Stimulated activated CD8-positive, alpha-beta memory T cell treated with anti-CD3 and anti-CD28 coated beads, Interleukin-7, amount 100 ng/mL, for 24 hours (primary cell): ENCODE measurements around the gene ARHGAP8.

Experiments
- DNase-seq: peaks from one replicate; pipeline ENCODE4 v3.0.0-alpha.2; 2020; ENCODE audit warnings: low read depth

The ARHGAP8 gene

DNA sequence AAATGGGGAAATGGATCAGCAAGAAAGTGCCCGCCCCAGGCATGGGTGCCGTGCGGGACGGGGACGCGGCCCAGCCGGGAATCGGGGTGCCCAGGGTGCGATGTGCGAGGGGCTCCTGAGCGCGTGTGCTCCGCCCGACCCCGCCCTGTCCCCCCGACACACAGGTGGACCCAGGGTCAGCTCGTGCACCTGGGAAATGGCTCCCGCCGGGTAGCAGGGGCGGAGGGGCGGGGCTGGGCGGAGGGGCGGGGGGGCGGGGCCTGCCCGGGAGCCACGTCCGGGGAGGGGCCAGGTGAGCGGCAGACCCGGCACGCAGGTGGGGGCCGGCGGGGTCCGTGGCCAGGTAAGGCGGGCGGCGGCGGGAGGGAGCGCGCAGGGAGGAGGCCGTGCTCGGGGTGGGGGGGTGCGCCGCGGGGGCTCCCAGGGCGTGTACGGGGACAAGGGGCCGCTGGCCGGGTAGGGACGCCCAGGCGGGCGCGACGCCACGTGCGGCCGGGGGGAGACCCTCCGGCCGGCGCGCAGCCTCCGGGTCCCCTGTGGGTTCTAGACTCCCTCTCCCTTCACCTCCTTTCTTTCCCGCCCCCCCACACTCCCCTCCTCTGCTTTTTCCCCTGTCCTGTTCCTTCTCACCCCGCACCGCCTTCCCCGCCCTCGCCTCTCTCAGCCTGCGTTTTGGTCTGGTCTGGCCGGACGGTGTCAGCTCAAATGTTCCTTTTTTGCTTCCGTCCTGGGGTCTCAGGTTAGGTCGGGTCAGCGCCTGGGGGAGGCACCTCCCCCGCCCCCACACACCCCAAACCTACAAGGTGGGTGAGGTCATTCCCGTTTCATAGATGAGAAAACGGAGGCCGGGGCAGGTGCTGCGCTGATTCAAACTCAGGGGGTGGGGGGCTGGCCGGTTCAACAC is at the start of gene ARHGAP8:
Gene ARHGAP8, plus strand, starts transcription at position 291 of the 904 bp plus-strand sequence. CDS start 33,953 bp downstream, outside the sequence.
- no peak for DNase-seq

DNA sequence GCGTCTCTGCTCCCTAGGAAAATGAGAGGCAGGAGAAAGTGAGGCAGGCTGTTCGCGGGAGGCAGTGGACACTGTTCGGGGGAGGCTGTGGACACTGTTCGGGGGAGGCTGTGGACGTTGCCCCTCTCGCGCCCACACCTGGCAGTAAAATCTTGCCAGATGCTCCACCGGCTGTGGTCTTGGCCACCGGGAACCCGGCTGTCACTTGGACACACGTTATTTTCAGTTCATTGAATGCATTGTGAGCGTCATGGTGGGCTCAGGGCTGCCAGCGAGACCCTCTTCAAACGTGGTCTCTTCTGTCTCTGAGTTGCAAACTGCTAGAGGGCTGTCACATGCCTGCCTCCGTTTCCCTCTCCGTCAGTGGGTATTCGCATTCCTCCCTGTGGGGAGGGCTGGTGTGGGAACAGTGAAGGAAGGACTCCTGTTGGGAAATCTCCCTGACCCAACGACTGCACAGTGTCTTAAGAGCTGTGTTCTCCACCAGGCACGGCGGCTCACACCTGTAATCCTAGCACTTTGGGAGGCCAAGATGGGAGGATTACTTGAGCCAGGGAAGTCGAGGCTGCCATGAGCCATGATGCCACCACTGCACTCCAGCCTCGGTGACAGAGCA is 49.0 kb upstream of the ARHGAP8 start:
- DNase-seq = no peak

DNA sequence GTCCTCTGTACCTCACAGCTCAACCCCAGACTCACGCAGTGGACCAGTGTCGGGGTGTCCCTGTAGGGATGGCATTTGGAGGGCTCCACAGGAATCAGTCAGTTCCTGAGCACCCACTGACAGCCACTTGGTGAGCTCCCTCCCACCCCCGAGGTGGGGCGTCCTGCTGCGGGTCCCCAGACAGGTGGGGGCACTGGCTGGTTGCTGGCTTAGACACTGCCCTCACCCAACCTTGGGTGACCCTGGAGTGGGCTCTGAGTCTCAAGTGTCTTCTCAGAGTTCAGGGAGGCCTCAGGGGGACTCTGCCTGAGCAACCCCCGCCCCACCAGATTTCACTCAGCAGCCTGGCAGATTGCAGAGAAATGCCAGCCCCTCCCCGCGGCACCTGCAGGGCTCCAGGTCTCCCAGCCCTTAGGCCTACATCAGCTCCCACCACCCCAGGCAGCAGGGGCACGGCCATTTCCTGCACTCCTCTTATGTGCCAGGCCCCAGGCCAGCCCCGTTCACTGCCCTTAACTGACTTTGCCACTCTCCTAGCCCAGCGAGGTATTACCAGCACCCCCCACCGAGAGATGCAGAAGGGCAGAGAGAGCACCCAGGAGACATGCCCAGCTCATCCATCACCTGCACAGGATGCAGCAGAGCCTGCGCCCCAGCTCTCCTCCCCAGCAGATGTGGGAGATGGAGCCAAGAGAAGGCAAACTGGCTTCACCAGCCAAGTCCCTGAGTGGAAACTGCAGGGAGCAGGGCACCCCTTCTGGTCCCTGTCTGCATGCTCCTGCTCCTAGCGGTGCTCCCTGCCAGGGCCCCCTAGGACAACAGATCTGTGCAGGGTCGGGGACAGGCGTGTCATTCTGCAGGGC is 48.0 kb upstream of the ARHGAP8 start:
- no peak for DNase-seq

DNA sequence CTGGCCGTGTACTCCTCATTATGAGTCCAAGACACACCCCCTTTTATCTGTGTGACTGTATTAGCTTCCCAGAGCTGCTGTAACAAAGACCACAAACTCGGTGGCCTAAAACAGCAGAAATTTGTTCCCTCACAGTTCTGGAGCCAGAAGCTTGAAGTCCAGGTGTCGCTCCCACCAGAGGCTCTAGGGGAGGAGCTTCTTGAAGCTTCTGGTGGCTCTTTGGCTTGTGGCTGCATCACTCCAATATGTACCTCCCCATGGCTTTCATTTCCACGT is 47.4 kb upstream of the ARHGAP8 start:
- DNase-seq = no peak

DNA sequence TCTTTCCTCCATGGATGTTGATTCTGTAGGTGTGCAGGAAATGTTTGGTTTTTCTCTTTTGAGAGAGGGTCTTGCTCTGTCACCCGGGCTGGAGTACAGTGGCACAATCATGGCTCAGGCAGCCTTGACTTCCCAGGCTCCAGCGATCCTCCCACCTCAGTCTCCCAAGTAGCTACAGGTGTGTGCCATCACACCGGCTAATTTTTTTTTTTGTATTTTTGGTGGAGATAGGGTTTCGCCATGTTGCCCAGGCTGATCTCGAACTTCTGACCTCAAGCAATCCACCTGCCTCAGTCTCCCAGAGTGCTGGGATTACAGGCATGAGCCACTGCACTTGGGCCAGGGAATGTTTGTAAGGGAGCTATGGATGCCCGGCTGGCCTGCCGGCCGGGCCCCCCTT is 45.9 kb upstream of the ARHGAP8 start:
- DNase-seq = no peak

DNA sequence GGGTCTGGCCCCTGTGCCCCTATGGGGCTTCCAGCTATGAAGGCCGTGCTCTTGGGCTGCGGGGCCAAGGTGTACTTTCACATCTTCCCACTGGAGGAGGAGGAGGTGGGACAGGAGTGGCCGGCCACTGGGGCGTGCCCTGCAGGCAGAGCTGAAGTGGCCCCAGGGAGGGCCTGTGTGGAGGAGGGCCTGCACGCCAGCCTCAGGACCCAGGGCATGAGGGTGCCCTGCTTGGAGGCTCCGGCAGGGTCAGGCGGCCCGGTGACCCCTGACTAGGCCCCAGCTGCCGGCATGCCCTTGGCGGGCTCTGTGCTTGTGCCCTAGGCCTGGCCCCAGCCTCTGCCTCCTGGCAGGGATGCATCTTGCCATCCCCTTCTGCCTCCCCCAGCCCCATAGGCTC is 45.2 kb upstream of the ARHGAP8 start:
- no peak for DNase-seq

DNA sequence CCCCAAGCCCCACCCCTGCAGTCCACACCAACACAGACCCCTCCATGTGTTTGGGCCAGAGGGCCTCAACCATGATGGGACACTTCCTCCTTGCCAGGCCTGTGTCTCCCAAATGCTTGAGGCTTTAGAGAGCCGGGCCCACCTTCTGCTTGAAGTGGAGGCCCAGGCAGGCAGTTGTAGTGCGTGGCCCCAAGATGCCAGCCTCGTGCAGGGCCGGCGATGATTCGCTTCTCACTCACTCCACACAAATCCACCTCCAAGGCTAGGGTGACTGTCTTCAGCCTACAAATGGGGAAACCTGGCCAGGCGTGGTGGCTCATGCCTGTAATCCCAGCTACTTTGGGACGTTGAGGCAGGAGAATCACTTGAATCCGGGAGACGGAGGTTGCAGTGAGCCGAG is 44.6 kb upstream of the ARHGAP8 start:
- no peak for DNase-seq

DNA sequence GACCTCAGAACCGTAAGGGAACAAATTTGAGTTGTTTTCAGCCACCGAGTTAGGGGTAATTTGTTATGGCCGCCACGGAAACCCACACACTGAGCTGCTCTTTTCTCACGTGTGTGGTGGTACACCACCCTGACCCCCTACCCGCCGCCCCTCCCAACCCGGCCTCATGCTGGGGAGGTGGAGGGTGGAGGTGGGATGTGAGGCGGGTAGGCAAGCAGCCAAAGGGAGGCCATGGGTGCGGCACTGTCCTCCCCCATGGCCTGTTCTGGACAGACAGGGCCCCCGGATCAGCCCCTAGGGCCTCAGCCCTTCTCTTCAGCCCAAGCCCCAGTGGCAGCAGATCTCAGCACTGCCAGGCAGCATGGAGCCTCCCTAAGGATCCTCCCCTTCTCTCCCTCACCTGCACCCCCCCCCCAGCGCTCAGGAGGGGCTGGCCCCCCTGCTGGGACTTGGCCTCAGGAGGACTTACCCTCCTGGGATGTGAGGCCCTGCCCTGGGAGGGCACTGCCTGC is 42.4 kb upstream of the ARHGAP8 start:
- no peak for DNase-seq

DNA sequence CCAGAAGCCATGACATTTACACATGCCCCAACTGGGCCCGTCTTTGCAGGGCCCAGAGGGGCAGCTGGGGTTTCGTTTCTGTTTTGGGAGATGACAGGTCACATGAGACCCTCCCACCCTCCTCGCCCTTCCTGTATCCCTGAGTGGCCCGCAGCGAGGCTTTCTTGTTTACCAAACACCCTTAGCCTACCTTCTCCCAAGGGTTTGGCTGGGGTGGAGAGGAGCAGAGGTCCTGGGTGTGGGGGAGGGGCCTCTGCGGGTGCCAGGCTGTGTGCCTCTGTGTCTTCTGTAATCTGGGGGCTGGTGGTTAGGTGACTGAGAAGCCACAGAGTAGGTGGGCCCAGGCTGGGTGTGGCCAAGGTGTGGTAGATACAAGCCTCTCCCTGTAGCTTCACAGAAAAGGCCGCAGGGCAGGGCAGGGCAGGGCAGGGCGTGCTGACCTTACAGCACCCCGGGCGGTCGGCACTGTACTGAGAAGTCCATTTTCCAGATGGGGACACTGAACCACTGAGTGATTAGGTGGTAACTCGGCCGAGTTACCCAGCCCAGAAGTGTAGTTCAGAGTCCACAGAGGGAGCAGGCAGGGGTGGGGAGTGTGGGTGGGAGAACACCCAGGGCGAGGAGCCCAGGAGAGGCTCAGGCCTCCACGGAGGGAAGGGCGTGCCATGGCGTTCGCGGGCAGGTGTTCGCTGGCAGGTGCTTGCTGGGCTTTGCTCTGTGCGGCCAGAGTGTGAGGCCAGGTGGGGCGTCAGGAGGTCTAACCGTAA is 41.7 kb upstream of the ARHGAP8 start:
- no peak for DNase-seq

DNA sequence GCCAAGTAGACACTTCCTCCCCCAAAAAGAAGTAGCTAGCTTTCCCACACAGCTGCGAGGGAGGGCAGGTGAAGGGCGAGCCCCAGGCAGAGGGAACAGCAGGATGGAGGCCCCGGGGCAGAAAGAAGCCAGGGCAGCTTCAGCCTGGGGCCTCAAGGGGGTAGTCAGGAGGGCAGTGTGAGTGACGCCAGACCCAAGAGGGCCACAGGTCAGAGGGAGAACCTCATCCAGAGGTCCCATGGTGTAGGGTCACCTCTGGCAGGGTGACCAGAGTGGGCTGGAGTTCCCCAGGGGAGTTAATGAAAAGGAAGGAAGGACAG is 41.2 kb upstream of the ARHGAP8 start:
- DNase-seq = no peak

DNA sequence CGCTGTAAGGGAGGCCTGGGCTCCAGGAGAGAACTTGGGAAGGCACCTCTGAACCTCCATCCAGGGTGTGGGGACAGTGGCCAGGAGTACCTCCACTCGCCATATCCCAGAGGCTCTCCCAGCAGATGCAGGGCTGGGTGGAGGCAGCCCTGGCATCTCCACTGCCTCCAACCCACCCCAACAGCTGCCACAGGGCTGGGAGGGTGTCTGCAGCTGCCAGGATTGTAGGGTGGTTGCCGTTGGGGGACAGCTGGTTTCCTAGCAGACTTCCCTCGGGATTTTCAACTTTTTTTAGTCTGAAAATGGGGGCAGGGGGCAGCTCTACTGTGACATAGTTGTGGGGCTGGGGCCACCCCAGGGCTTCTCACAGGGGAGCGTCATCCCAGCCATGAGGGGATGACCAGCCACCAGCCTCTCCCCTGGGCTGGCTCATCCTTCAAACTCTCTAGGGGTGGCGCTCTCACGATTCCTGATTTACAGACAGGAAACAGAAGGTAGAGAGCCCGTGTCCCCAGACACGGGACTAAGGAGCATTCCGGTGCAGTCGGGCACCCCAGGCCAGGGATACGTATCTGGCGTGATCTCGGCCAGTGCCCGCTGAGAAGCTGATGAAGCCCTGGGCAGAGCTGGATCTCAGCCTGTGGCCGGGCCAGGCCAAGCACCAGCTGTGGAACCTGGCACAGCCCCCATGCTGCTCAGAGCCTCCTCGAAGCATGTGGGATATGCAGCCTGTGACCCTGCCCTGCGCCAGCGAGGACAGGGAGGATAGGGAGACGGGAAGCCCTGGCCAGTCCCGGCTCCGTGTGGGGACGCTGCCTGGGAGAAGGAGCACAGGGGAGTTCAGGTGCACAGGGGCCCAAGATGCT is 40.5 kb upstream of the ARHGAP8 start:
- no peak for DNase-seq

DNA sequence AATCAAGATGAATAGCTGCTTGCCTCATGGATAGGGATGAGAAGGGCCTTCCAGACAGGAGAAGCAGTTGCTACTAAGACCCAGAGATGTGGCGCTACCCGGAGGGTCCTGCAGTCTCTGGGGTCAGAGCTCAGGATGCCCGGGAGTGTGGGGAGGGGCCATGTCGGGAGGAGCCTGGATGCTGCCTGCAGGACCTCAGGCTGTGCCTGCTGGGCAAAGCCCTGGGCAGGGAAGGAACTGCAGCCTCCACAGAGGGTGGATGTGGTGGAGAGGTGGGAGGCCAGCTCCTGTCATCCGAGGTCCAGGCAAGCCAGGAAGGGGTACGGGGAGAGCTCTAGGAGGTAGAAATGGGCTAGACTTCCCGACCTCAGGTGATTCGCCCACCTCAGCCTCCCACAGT is 39.4 kb upstream of the ARHGAP8 start:
- DNase-seq = no peak

DNA sequence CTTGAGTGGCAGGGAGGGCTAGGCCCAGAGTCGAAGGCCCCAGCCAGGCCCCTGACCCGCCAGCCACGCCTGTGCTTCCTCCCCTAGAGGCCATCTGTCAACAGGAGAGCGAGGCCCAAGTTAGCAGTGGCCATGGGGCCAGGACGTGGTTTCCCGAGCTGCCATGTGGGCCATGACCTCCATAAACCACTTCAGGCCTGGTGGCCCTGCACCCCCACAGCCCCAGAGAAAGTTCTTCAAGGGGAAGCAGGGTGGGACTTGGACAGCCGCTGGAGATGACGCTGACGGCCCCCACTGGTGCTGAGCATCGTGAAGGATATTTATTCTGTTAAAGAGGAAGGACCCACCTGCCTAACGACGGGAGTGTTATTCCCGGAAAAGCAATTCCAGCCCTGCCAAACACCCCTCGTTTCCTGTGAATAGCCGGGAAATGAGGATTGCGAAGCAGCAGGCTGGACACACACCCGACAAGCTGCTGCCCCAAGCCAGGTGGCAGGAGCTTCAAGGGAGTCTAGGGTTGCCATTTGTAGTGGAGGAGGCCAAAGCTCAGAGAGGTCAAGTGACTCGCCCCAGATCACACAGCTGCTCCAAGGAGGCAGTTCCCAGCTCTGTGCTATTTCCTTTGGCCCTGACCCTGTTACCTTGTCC is 37.5 kb upstream of the ARHGAP8 start:
- DNase-seq = no peak

DNA sequence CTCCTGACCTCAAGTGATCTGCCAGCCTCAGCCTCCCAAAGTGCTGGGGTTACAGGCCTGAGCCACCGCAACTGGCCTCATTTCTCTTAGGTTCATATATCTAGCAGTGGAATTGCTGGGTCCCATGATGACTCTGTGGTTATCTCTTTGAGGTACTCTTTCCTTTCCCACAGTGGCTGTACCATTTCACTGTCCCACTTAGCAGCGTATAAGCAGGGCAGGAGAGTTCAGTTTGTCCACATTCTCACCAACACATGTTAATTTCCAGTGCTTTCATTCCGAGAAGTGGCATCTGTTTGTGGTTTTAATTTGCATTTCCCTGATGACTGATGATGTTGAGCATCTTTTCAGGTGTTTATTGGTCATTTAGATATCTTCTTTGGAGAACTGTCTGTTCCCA is 34.0 kb upstream of the ARHGAP8 start:
- no peak for DNase-seq

DNA sequence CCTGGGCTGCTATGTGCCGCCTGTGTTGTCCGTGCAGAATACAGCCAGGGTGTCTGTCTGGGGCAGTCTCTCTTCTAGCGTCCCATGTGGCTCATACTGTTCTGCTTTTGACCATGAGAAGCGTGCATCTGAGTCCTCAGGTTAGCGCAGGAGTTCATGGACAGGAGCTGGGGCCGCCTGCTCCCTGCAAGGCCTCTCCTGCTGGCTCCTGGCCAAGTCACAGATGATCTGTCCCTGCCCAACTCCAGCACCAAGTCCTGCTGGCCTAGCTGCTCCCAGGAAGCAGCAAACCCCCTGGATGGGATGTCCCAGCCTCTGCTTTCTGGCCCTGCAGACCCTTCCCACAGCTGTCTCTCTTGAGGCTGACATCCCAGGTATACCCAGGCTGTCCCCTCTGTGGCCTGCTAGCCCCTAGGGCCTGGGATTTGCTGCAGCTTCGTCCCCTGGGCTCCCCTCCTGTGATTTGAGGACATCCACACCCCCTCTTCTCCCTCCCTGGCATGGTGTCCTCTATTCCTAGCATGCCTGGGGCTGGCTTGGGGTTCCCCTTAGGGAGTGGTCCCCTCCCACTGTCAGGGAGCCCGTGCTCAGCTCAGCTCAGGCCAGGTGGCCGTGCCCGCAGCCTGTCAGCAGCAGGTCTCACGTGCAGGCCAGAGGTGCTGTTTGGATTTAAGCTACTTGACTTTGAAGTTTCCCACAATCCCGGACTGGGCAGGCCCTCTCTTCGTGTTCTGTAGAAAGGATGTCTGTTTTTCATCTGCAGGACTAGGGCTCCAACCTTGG is 32.6 kb upstream of the ARHGAP8 start:
- no peak for DNase-seq

DNA sequence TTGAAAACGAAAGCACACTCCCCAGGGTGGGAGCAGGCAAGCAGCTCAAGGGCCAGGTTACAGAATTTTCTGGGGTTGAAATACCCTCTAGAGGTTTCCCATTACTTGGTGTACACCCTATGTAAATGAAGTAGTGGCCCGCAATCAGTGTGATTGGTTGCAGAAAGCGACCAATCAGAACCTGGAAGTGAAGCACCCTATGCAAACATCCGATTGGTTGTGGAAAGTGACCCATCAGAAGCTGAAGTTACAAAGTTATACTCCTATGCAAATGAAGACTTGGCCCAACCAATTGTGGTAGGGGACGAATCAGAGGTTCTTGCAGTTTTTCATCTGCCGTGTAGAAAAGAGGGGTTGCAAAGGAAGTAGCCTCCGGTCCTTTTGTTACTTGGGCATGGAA is 31.2 kb upstream of the ARHGAP8 start:
- DNase-seq = no peak

DNA sequence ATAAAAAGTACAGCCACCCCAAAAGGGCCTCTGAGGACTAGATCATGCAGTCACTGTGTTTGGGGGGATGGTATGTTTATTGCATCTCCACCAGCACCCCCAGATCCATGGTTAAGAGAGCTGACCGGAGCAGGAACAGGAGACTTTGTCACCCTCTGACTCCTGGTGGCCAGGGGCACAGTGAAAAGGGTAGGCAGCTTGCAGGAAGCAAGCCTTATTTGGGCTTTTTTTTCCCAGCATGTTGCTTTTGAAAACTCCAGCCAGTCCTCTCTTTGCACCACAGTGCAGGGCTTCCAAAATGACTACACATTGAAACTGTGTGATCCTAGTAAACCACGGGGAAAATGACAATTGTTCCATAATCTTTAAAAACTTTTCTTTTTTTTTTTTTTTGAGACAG is 29.8 kb upstream of the ARHGAP8 start:
- no peak for DNase-seq

DNA sequence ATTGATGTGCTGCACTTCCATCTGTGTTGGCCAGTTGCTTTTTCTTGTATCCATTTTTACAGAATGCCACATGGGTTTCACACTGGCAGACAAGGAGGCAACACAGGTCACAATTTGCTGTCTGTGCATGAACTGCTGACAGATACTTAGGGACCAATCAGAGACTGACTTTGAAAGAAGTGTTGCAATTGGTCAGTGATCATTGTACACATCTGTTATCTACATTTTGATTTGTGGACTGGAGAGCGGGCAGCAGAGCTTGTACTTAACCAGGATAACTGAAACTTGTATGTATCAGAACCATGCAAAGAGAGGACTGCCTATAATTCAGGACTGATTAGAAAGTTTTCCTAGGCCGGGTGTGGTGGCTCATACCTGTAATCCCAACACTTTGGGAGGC is 28.6 kb upstream of the ARHGAP8 start:
- DNase-seq = no peak

DNA sequence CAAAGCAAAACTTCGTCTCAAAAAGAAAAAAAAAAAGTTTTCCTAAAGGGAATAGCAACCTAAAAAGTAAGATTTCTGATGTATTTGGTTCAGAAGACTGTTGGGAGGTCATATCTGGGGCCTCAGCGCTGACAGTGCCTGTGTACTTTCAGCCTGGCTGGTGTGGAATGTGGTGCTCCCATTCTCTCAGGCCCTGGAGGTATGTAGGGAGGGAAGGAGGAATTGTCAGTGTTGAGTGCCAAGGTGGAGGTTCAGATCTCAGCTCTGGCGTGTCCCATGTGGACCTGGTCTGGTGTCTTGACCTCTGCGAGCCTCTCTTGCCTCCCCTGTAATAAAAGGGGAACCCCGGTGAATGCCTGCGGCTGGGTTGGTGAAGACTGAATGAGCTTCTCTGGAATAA is 28.0 kb upstream of the ARHGAP8 start:
- DNase-seq = no peak

DNA sequence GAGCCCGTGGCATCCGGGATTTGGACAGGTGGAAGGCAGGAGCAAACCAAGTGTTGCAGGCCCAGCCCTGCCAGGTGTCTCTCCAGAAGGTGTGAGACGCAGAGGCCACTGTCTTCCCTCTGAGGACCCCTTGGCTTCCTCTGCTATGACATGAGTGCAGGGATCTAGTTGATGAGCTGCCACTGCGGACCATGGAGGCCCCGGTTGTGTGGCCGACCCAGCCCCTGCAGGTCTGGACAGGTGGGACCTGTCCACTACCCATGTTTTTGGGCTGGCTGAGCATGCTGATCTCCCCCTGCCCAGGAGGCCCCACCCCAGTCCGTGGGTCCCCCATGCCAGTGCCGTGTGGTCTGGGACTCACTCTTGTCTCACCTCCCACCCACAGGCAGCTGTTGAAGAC is 27.5 kb upstream of the ARHGAP8 start:
- no peak for DNase-seq
